Sigmoid colon (tissue), 4 donors: ENCODE results near the gene PSMD4.

Source experiments
- CTCF ChIP-seq, 4 experiments: fragments of 450-650 bp in 3 of 4; fragments of 200-600 bp in 1 of 4; IDR thresholded peaks; one replicate each; pipeline ENCODE4 v1.5.1; 2016 to 2019; ENCODE audit warnings: antibody characterized with exemption in 4 of 4, mild to moderate bottlenecking in 3 of 4, moderate library complexity in 2 of 4
- EP300 ChIP-seq, 4 donors: sonication (generic); formaldehyde crosslinking; IDR thresholded peaks; one replicate each; pipeline ENCODE4 v1.6.1; 2017; ENCODE audit warnings: antibody characterized with exemption in 4 of 4
- POLR2A ChIP-seq, 2 donors: fragments of 450-650 bp; IDR thresholded peaks; one replicate each; pipeline ENCODE4 v1.6.1; 2016; ENCODE audit warnings: antibody characterized with exemption in 2 of 2, mild to moderate bottlenecking in 2 of 2, moderate library complexity in 2 of 2
- POLR2AphosphoS5 ChIP-seq, 4 donors: sonication (generic); formaldehyde crosslinking; IDR thresholded peaks; one replicate each; pipeline ENCODE4 v1.6.1; 2017; ENCODE audit warnings: antibody characterized with exemption in 4 of 4

- TF ChIP-seq CTCF (IDR thresholded peaks at IDR 0.05) (no peak), POLR2A (IDR thresholded peaks at IDR 0.05) (no peak), POLR2AphosphoS5 (IDR thresholded peaks at IDR 0.05) (no peak), EP300 (IDR thresholded peaks at IDR 0.05) (no peak)
Observed at GRCh38 chr1:151243683-151244216, 10.8 kb upstream of the PSMD4 start.
